OCI-LY7 (cell line): ENCODE measurements around the gene MARCHF6. TPM values are rescaled to one million over a fixed set of nuclear protein-coding genes. Genes with fewer than 3 reads are reported as not detected.

Experiments used
- BruUV-seq: library from RNA; stranded (reverse); fragments of 400-500 nt; replicated peaks from 2 replicates; lab custom pipeline; 2021; lab: Mats Ljungman, UMichigan
- CTCF ChIA-PET: fragments of 300-600 bp; sonication (Branson Sonifier 250); formaldehyde crosslinking; loops from one replicate; lab custom pipeline; 2022; ENCODE audit warnings: antibody characterized with exemption; ENCODE audit not compliant: unreplicated experiment; lab: Charles Lee
- POLR2A ChIA-PET: fragments of 300-600 bp; sonication (Branson Sonifier 250); formaldehyde crosslinking; loops from one replicate; lab custom pipeline; 2022; ENCODE audit warnings: antibody characterized with exemption; lab: Charles Lee
- DNase-seq: peaks from one replicate; pipeline ENCODE4 v3.0.0-alpha.2; 2015; ENCODE audit warnings: low spot score
- H2AFZ ChIP-seq: fragments of 200-600 bp; sonication (generic), shearing (Covaris generic); 2 replicates; pipeline ENCODE4 v1.6.1; 2014; ENCODE audit warnings: mild to moderate bottlenecking, antibody characterized with exemption, low read length, moderate library complexity
- H3K27ac ChIP-seq: fragments of 200-600 bp; sonication (generic); 2 replicates; pipeline ENCODE4 v1.5.1; 2014; ENCODE audit warnings: mixed run types, low read depth, mild to moderate bottlenecking, moderate library complexity, low read length, inconsistent platforms; ENCODE audit not compliant: poor library complexity, severe bottlenecking
- H3K36me3 ChIP-seq: fragments of 200-600 bp; sonication (generic); 2 replicates; pipeline ENCODE4 v1.6.1; 2014; ENCODE audit warnings: mild to moderate bottlenecking, antibody characterized with exemption, low read length, moderate library complexity, mixed read lengths; ENCODE audit not compliant: insufficient read depth
- H3K4me1 ChIP-seq: fragments of 200-600 bp; sonication (generic); 2 replicates; pipeline ENCODE4 v1.5.1; 2014; ENCODE audit warnings: mild to moderate bottlenecking, low read length; ENCODE audit not compliant: insufficient read depth, poor library complexity, severe bottlenecking
- H3K4me2 ChIP-seq: fragments of 200-600 bp; sonication (generic); 2 replicates; pipeline ENCODE4 v1.6.1; 2014; ENCODE audit warnings: mild to moderate bottlenecking, low read length
- H3K4me3 ChIP-seq: fragments of 200-600 bp; sonication (generic); 2 replicates; pipeline ENCODE4 v1.5.1; 2014; ENCODE audit warnings: mild to moderate bottlenecking, low read depth, low read length; ENCODE audit not compliant: poor library complexity, severe bottlenecking
- H3K79me2 ChIP-seq: fragments of 200-600 bp; sonication (generic); 2 replicates; pipeline ENCODE4 v1.6.1; 2016; ENCODE audit warnings: low read depth, mild to moderate bottlenecking, low read length, moderate library complexity, mixed read lengths; ENCODE audit not compliant: insufficient read depth
- H3K9me2 ChIP-seq: fragments of 200-600 bp; sonication (generic); 2 replicates; pipeline ENCODE4 v1.6.1; 2016; ENCODE audit warnings: mild to moderate bottlenecking, low read length, mixed read lengths; ENCODE audit not compliant: insufficient read depth
- H3K9me3 ChIP-seq: fragments of 200-600 bp; sonication (generic); 2 replicates; pipeline ENCODE4 v1.6.1; 2014; ENCODE audit warnings: mild to moderate bottlenecking, mixed run types, low read length, mixed read lengths
- H4K20me1 ChIP-seq: fragments of 200-600 bp; sonication (generic); 2 replicates; pipeline ENCODE4 v1.6.1; 2014; ENCODE audit warnings: mild to moderate bottlenecking, antibody characterized with exemption, low read length, moderate library complexity, mixed read lengths; ENCODE audit not compliant: insufficient read depth
- EZH2phosphoT487 ChIP-seq: fragments of 200-600 bp; sonication (generic); IDR thresholded peaks from 2 replicates; pipeline ENCODE4 v1.6.1; 2018; ENCODE audit warnings: low read depth, borderline replicate concordance, mild to moderate bottlenecking, mixed run types, antibody characterized with exemption, low read length, moderate library complexity, mixed read lengths
- intact Hi-C: fragments of 100-400 bp; cut with micrococcal nuclease; formaldehyde crosslinking; loops from one replicate; pipeline ENCODE4 v1.10.0; 2022; ENCODE audit not compliant: unreplicated experiment
- total RNA-seq, 2 experiments: library from RNA; depleted of rRNA in 1 of 2; stranded (reverse); fragments of >200 nt in 1 of 2; shearing (Covaris generic) in 1 of 2; gene quantifications; 2 replicates each; pipeline ENCODE4 v1.2.3, GENCODE V29; 2014 to 2022
- TF ChIP-seq, protein P1 (sequence below): fragments of 200-600 bp; sonication (generic); conservative IDR thresholded peaks from 2 replicates; pipeline ENCODE4 v1.5.1; 2014; ENCODE audit warnings: mild to moderate bottlenecking, antibody characterized with exemption, low read length, moderate library complexity, mixed read lengths

MARCHF6 gene
- total RNA-seq, 2 experiments from 2014 or later: 113 to 118 TPM

DNA sequence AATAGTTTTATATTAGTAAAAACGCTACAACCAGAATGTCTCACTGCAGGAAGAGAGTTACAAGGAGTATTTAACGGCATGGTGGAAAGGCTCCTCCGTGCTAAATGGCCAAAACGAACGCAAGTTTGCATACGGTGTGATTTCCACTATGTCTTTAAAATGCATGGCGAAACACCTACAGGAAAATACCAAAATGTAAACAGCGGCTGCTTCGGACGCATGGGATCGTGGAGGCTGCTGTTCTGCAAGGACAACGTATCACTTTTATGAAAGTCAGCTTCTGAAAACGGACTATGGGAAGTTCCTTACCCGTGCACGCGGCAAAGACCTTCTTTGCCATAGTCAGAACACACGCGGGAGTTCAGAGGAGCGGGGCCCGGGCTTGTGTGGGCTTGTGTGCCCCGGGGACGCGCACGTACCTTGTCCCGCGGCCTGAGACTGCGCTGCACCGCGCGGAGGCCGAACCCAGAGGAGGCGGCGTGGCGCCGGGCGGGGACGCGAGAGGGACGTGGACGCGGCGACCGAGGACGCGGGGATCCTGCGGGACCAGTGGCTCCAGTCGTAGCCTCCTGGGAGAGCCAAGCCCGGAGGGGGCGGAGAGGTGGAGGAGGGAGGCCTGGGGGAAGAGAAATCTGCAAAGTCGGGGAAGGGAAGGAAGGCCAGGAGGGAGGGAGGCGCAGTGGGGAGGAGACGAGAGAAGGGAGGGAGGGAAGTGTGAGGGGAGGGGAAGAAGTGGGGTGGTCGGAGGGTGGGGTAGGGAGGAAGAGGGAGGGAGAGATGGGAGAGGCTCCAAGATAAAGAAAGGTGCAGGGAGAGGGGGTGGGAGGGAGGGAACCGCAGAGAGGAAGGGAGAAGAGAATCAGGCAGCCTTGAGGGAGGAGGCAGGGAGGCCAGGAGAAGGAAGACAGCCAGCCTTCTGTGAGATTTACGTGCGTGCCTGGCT lies 46.0 kb upstream of the MARCHF6 start, which contains the start of gene CMBL:
Gene CMBL (minus strand): TSS at position 697 of the 943 bp plus-strand sequence. CDS start 17,140 bp downstream, outside the sequence.
- Histone ChIP-seq H2AFZ (no peak within 1 kb of the TSS), H3K4me1 (no peaks in the 10 kb centered on the region), H3K79me2 (no peaks in the 10 kb centered on the region), H3K4me3 (no peak within 1 kb of the TSS), H3K9me2 (no peaks in the 10 kb centered on the region), H3K9me3 (no peaks in the 10 kb centered on the region), H3K27ac (no peak within 1 kb of the TSS), H4K20me1 (no peaks in the 10 kb centered on the region), H3K36me3 (no peaks in the 10 kb centered on the region), H3K4me2 (no peak within 1 kb of the TSS; the same call in 1 of the 2 replicates)
- no TSS peak for BruUV-seq
- TF ChIP-seq EZH2phosphoT487: no peak
- TF ChIP-seq, protein P1, sequence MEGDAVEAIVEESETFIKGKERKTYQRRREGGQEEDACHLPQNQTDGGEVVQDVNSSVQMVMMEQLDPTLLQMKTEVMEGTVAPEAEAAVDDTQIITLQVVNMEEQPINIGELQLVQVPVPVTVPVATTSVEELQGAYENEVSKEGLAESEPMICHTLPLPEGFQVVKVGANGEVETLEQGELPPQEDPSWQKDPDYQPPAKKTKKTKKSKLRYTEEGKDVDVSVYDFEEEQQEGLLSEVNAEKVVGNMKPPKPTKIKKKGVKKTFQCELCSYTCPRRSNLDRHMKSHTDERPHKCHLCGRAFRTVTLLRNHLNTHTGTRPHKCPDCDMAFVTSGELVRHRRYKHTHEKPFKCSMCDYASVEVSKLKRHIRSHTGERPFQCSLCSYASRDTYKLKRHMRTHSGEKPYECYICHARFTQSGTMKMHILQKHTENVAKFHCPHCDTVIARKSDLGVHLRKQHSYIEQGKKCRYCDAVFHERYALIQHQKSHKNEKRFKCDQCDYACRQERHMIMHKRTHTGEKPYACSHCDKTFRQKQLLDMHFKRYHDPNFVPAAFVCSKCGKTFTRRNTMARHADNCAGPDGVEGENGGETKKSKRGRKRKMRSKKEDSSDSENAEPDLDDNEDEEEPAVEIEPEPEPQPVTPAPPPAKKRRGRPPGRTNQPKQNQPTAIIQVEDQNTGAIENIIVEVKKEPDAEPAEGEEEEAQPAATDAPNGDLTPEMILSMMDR: no peak
- intact Hi-C loops: no loop called here
- DNase-seq: no peak
- CTCF ChIA-PET: no interaction called here
- POLR2A ChIA-PET: no interaction called here

DNA sequence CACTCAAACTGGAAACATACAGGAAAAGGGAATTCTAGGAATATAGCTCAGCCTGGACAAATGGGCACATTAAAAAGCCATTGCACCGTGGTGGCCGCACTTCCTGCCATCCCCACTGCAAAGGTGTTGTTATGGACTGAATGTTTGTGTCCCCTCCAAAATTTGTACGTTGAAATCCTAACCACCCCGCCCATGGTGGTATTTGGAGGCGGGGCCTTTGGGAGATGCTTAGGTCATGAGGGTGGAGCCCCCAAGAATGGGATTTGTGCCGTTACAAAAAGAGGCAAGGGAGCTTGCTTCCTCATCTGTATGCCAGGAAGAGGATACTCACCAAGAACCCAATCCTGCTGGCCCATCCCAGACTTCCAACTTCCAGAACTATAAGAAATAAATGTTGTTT lies 44.7 kb upstream of the MARCHF6 start:
- Histone ChIP-seq H2AFZ (no peak overlapping the region), H3K9me3 (no peaks in the 10 kb centered on the region), H3K4me2 (no peak overlapping the region), H3K79me2 (no peaks in the 10 kb centered on the region), H4K20me1 (no peaks in the 10 kb centered on the region), H3K4me3 (no peak overlapping the region), H3K36me3 (no peaks in the 10 kb centered on the region), H3K9me2 (no peaks in the 10 kb centered on the region), H3K27ac (no peak overlapping the region), H3K4me1 (no peaks in the 10 kb centered on the region)
- TF ChIP-seq, protein P1: no peak
- TF ChIP-seq EZH2phosphoT487: no peak
- ChIA-PET POLR2A (no interaction called here), CTCF (no interaction called here)
- DNase-seq: no peak
- no TSS peak for BruUV-seq
- intact Hi-C loops: no loop called here
